ENCODE measurements around the gene HBS1L.

GRCh38 chr6:134921721-134922261 lies 132.8 kb downstream of the HBS1L start:
- TF ChIP-seq CTCF (IDR thresholded peaks at IDR 0.05; ENCODE audit: low read depth, low read length, poor library complexity, severe bottlenecking) (no peak), EZH2phosphoT487 (IDR thresholded peaks at IDR 0.05; ENCODE audit: borderline replicate concordance, low read length) (no peak)
